Caco-2 (cell line): ENCODE data around the gene ASXL1. TPM values are rescaled to one million over a fixed set of nuclear protein-coding genes. Genes with fewer than 3 reads are reported as not detected.
"Not testable (repeated sequence)": the region's sequence is repeated elsewhere in the genome, so short reads cannot be mapped to it uniquely, and the experiment has no call there.

ENCODE experiments used
- BruUV-seq: library from RNA; stranded (reverse); fragments of 400-500 nt; replicated peaks from 2 replicates; lab custom pipeline; 2021; lab: Mats Ljungman, UMichigan
- CTCF ChIA-PET: fragments of 300-600 bp; sonication (Branson Sonifier 250); formaldehyde crosslinking; loops from one replicate; lab custom pipeline; 2022; ENCODE audit warnings: antibody characterized with exemption; lab: Charles Lee
- POLR2A ChIA-PET: fragments of 300-600 bp; sonication (Branson Sonifier 250); formaldehyde crosslinking; loops from one replicate; lab custom pipeline; 2022; ENCODE audit warnings: antibody characterized with exemption; lab: Charles Lee
- DNase-seq, 2 experiments: peaks; one replicate each; pipeline versions ENCODE4 v3.0.0 to v3.0.0-alpha.2; 2020 to 2022
- H3K27me3 ChIP-seq: replicated peaks from 2 replicates; pipeline ENCODE4 v1.6.0; 2011; ENCODE audit warnings: low read length; ENCODE audit not compliant: control insufficient read depth, insufficient read depth
- H3K36me3 ChIP-seq: 2 replicates; pipeline ENCODE4 v1.5.1; 2011; ENCODE audit warnings: low read length; ENCODE audit not compliant: control insufficient read depth, insufficient read depth
- H3K4me1 ChIP-seq: fragments of 250-450 bp; sonication (Bioruptor Pico); 2 replicates; pipeline ENCODE4 v1.5.1; 2020; ENCODE audit warnings: mild to moderate bottlenecking
- H3K4me3 ChIP-seq: 2 replicates; pipeline ENCODE4 v1.5.1; 2011; ENCODE audit warnings: low read depth, mild to moderate bottlenecking, control low read depth, low read length
- H3K9me3 ChIP-seq: fragments of 250-450 bp; sonication (Bioruptor Pico); 2 replicates; pipeline ENCODE4 v1.5.1; 2020; ENCODE audit warnings: mild to moderate bottlenecking, moderate library complexity
- H3K27ac Mint-ChIP-seq: one replicate; pipeline ENCODE4 v1.8.0; 2022; ENCODE audit warnings: mixed read lengths; ENCODE audit not compliant: unreplicated experiment
- H3K27me3 Mint-ChIP-seq: one replicate; pipeline ENCODE4 v1.8.0; 2022; ENCODE audit warnings: mixed read lengths; ENCODE audit not compliant: insufficient read depth, unreplicated experiment
- H3K36me3 Mint-ChIP-seq: one replicate; pipeline ENCODE4 v1.8.0; 2022; ENCODE audit warnings: mild to moderate bottlenecking, mixed read lengths; ENCODE audit not compliant: insufficient read depth, unreplicated experiment
- H3K4me1 Mint-ChIP-seq: one replicate; pipeline ENCODE4 v1.8.0; 2022; ENCODE audit warnings: low read depth, mixed read lengths; ENCODE audit not compliant: unreplicated experiment
- H3K4me3 Mint-ChIP-seq: one replicate; pipeline ENCODE4 v1.8.0; 2022; ENCODE audit warnings: mild to moderate bottlenecking, moderate library complexity, mixed read lengths; ENCODE audit not compliant: unreplicated experiment
- H3K9me3 Mint-ChIP-seq: one replicate; pipeline ENCODE4 v1.8.0; 2022; ENCODE audit warnings: mixed read lengths; ENCODE audit not compliant: unreplicated experiment
- intact Hi-C: fragments of 100-400 bp; cut with micrococcal nuclease; formaldehyde crosslinking; loops from one replicate; pipeline ENCODE4 v1.10.0; 2022; ENCODE audit not compliant: unreplicated experiment
- total RNA-seq: library from RNA; stranded (reverse); gene quantifications from 2 replicates; pipeline ENCODE4 v1.2.3, GENCODE V29; 2022
- TF ChIP-seq, protein P1 (sequence below), 2 experiments: fragments of 200-600 bp in 1 of 2; IDR thresholded peaks; 1 replicate in 1 of 2; 2 replicates in 1 of 2; pipeline versions ENCODE4 v1.5.1 to v1.8.0; 2011 to 2022; ENCODE audit warnings: antibody characterized with exemption in 1 of 2, control low read depth in 1 of 2, inconsistent platforms in 1 of 2, low read depth in 1 of 2, low read length in 1 of 2, mild to moderate bottlenecking in 1 of 2, moderate library complexity in 1 of 2; ENCODE audit not compliant: insufficient read depth in 1 of 2, severe bottlenecking in 1 of 2, unreplicated experiment in 1 of 2

Gene ASXL1
- total RNA-seq, 1 experiment from 2014 or later, result 226 TPM

GRCh38 chr20:32319100-32319499 lies 39.0 kb upstream of the ASXL1 start:
- H3K4me1 Mint-ChIP-seq, result peaks cover 10% of the 10 kb centered on the region
- TF ChIP-seq, protein P1, sequence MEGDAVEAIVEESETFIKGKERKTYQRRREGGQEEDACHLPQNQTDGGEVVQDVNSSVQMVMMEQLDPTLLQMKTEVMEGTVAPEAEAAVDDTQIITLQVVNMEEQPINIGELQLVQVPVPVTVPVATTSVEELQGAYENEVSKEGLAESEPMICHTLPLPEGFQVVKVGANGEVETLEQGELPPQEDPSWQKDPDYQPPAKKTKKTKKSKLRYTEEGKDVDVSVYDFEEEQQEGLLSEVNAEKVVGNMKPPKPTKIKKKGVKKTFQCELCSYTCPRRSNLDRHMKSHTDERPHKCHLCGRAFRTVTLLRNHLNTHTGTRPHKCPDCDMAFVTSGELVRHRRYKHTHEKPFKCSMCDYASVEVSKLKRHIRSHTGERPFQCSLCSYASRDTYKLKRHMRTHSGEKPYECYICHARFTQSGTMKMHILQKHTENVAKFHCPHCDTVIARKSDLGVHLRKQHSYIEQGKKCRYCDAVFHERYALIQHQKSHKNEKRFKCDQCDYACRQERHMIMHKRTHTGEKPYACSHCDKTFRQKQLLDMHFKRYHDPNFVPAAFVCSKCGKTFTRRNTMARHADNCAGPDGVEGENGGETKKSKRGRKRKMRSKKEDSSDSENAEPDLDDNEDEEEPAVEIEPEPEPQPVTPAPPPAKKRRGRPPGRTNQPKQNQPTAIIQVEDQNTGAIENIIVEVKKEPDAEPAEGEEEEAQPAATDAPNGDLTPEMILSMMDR (IDR thresholded peaks at IDR 0.05; ENCODE audit: insufficient read depth in 1 of 2, low read depth in 1 of 2, low read length in 1 of 2, severe bottlenecking in 1 of 2, unreplicated experiment in 1 of 2), result no peak
- H3K27ac Mint-ChIP-seq, result no peak overlapping the region
- POLR2A ChIA-PET, result no interaction called here
- peaks cover 35% of the 10 kb centered on the region for H3K36me3 Mint-ChIP-seq
- H3K27me3 ChIP-seq, result no peaks in the 10 kb centered on the region
- H3K4me3 Mint-ChIP-seq, result no peak overlapping the region
- peak in 1 of 2 experiments; percentile 19 for DNase-seq
- no peaks in the 10 kb centered on the region for H3K27me3 Mint-ChIP-seq
- intact Hi-C loops, result no loop called here
- no peak overlapping the region for H3K4me3 ChIP-seq
- H3K4me1 ChIP-seq, result no peaks in the 10 kb centered on the region
- no peaks in the 10 kb centered on the region for H3K9me3 ChIP-seq
- peaks cover 6% of the 10 kb centered on the region for H3K36me3 ChIP-seq
- no TSS peak for BruUV-seq
- CTCF ChIA-PET, result no interaction called here
- no peaks in the 10 kb centered on the region for H3K9me3 Mint-ChIP-seq

- CTCF ChIA-PET, result interaction anchor here (0.6 kb wide), 1 partner anchor 107 kb away, joined by 5 read pairs; no protein-coding TSS in a partner anchor
- Mint-ChIP-seq H3K9me3 (no peaks in the 10 kb centered on the region), H3K4me1 (peaks cover 10% of the 10 kb centered on the region), H3K27me3 (no peaks in the 10 kb centered on the region), H3K27ac (no peak overlapping the region), H3K4me3 (no peak overlapping the region), H3K36me3 (peaks cover 35% of the 10 kb centered on the region)
- DNase-seq, result no peak
- Histone ChIP-seq H3K9me3 (no peaks in the 10 kb centered on the region), H3K27me3 (no peaks in the 10 kb centered on the region), H3K4me3 (no peak overlapping the region), H3K4me1 (peaks cover 9% of the 10 kb centered on the region), H3K36me3 (peaks cover 3% of the 10 kb centered on the region)
- POLR2A ChIA-PET, result no interaction called here
- TF ChIP-seq, protein P1 (IDR thresholded peaks at IDR 0.05; ENCODE audit: insufficient read depth in 1 of 2, low read depth in 1 of 2, low read length in 1 of 2, severe bottlenecking in 1 of 2, unreplicated experiment in 1 of 2), result no peak
- BruUV-seq, result no TSS peak
- intact Hi-C loops, result no loop called here
These were observed 37.8 kb upstream of the ASXL1 start for GRCh38 chr20:32320305-32320704.

DNA sequence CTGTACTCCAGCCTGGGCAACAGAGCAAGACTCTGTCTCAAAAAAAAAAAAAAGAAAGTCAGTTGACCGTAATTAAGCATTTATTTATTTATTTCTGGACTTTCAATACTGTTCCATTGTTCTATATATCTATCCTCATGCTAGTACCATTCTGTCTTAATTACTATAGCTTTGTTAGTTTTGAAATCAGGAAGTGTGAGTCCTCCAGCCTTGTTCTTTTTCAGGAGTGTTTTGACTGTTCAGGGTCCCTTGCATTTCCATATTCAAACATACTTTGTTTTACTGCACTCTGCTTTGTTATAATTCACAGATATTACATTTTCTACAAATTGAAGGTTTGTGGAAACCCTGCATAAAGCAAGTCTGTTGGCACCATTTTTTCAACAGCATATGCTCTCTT lies 36.7 kb upstream of the ASXL1 start:
- no peaks in the 10 kb centered on the region for H3K27me3 ChIP-seq
- no peak overlapping the region for H3K4me3 ChIP-seq
- BruUV-seq, result no TSS peak
- Mint-ChIP-seq H3K36me3 (peaks cover 32% of the 10 kb centered on the region), H3K9me3 (no peaks in the 10 kb centered on the region), H3K4me1 (peaks cover 13% of the 10 kb centered on the region), H3K27ac (no peak overlapping the region), H3K27me3 (no peaks in the 10 kb centered on the region), H3K4me3 (no peak overlapping the region)
- H3K36me3 ChIP-seq, result peaks cover 3% of the 10 kb centered on the region
- POLR2A ChIA-PET, result interaction anchor here (0.6 kb wide), 1 partner anchor 20 kb away, joined by 3 read pairs; no protein-coding TSS in a partner anchor
- TF ChIP-seq, protein P1 (IDR thresholded peaks at IDR 0.05; ENCODE audit: insufficient read depth in 1 of 2, low read depth in 1 of 2, low read length in 1 of 2, severe bottlenecking in 1 of 2, unreplicated experiment in 1 of 2), result no peak
- intact Hi-C loops, result no loop called here
- CTCF ChIA-PET, result no interaction called here
- no peaks in the 10 kb centered on the region for H3K9me3 ChIP-seq
- peaks cover 18% of the 10 kb centered on the region for H3K4me1 ChIP-seq
- DNase-seq, result no peak

- Mint-ChIP-seq H3K36me3 (peaks cover 32% of the 10 kb centered on the region), H3K4me1 (peaks cover 17% of the 10 kb centered on the region)
- H3K9me3 Mint-ChIP-seq, H3K27ac Mint-ChIP-seq, H3K4me3 ChIP-seq, H3K36me3 ChIP-seq, H3K9me3 ChIP-seq, intact Hi-C loops, H3K27me3 ChIP-seq, BruUV-seq, POLR2A ChIA-PET, H3K27me3 Mint-ChIP-seq, H3K4me3 Mint-ChIP-seq, CTCF ChIA-PET: not testable (repeated sequence)
- peak in 1 of 2 experiments; percentile 32 for DNase-seq
- H3K4me1 ChIP-seq, result peaks cover 27% of the 10 kb centered on the region
These were observed 35.9 kb upstream of the ASXL1 start for GRCh38 chr20:32322260-32322659.

DNA sequence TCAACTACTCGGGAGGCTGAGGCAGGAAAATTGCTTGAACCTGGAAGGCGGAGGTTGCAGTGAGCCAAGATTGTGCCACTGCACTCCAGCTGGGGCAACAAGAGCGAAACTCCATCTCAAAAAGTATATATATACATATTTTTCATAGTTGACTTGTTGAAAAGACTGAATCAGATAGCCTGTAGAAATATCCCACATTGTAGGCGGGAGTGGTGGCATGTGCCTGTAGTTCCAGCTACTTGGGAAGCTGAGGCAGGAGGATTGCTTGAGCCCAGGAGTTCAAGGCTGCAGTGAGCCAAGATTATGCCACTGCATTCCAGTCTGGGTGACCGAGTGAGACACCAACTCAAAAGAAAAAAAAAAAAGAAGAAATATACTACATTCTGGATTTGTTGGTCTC lies 34.4 kb upstream of the ASXL1 start:
- intact Hi-C loops, H3K4me3 Mint-ChIP-seq, POLR2A ChIA-PET, H3K9me3 ChIP-seq, CTCF ChIA-PET, H3K9me3 Mint-ChIP-seq, H3K27ac Mint-ChIP-seq, H3K27me3 ChIP-seq, H3K27me3 Mint-ChIP-seq, BruUV-seq, H3K4me3 ChIP-seq, H3K36me3 ChIP-seq: not testable (repeated sequence)
- H3K4me1 ChIP-seq, result peaks cover 38% of the 10 kb centered on the region
- Mint-ChIP-seq H3K4me1 (peaks cover 21% of the 10 kb centered on the region), H3K36me3 (peaks cover 31% of the 10 kb centered on the region)
- peak in 1 of 2 experiments; percentile 12 for DNase-seq
